ENCODE measurements around the gene PHOX2B.
A peak's percentile ranks its signal among the peaks of the same experiment; 100 is the strongest.

PHOX2B gene

DNA sequence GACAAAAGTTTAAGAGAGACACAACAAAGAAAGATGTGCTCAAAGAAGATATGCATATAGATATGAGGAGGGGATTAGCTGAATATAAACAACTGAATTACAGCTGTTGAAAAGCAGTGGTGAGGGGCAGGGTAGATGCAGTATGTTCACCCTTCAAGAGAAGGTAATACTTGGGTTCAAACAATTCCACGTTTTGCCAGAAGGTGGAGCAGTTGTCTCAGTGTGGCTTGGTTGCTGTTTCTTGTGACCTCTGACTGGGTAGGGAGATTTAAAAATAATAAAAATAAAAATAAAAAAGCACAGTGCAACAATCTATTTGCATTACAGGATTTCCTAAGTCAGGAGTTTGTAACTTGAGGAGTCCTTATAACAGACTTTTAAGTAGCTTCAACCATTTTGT is 23.3 kb downstream of the PHOX2B start:
- H3K4me3 ChIP-seq (ENCODE audit: low read length) = no peak overlapping the region
- DNase-seq (ENCODE audit: low read depth) = no peak
- TF ChIP-seq CTCF (IDR thresholded peaks at IDR 0.05; ENCODE audit: insufficient read depth, low read depth, low read length, missing control alignments) = no peak

- no peak for DNase-seq (ENCODE audit: low read depth)
- H3K4me3 ChIP-seq (ENCODE audit: low read length) = no peak overlapping the region
- TF ChIP-seq CTCF (IDR thresholded peaks at IDR 0.05; ENCODE audit: insufficient read depth, low read depth, low read length, missing control alignments) = no peak
Observed at GRCh38 chr4:41723286-41723685, 25.2 kb downstream of the PHOX2B start.

GRCh38 chr4:41722181-41722580 is 26.3 kb downstream of the PHOX2B start:
- H3K4me3 ChIP-seq (ENCODE audit: low read length) = no peak overlapping the region
- no peak for TF ChIP-seq CTCF (IDR thresholded peaks at IDR 0.05; ENCODE audit: insufficient read depth, low read depth, low read length, missing control alignments)
- no peak for DNase-seq (ENCODE audit: low read depth)

DNA sequence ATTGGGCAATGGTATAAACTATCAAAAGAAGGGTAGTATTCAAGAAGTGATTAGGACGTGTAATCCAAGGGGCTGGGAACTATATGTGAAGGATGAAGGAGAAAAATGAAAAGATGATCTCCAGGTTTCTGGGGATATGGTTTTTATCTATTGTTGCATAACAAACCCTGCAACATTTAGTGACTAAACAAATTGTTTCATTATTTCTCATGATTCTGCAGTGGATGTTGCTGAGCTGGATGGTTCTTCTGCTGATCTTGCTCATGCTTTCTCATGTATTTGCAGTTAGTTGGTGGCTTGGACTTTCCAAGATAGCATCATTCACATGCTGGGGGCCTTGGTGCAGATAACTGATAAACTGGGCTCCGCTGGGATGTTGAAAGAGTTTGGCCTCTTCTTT is 29.1 kb downstream of the PHOX2B start:
- DNase-seq (ENCODE audit: low read depth) = peak; percentile 68
- no peak overlapping the region for H3K4me3 ChIP-seq (ENCODE audit: low read length)
- TF ChIP-seq CTCF (IDR thresholded peaks at IDR 0.05; ENCODE audit: insufficient read depth, low read depth, low read length, missing control alignments) = no peak

DNA sequence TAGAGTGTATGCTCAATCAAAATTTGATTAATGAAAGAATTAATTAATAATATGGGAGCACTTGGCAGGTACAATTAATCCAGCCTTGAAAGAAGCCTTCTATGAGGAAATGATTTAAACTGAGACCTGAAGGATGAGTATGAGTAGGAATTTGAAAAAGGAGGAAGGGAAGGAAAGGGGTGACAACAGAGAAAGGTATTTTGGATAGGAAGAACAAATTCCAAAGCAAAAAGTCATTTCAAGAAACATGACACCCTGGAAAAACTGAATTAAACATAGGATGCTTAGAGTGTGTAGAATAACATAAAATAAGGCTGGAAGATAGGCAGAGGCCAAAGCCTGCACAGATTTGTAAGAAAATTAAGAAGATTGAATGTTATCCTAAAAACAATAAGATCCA is 29.6 kb downstream of the PHOX2B start:
- no peak for TF ChIP-seq CTCF (IDR thresholded peaks at IDR 0.05; ENCODE audit: insufficient read depth, low read depth, low read length, missing control alignments)
- peak; percentile 69 for DNase-seq (ENCODE audit: low read depth)
- no peak overlapping the region for H3K4me3 ChIP-seq (ENCODE audit: low read length)

GRCh38 chr4:41715155-41715554 is 33.4 kb downstream of the PHOX2B start:
- TF ChIP-seq CTCF (IDR thresholded peaks at IDR 0.05; ENCODE audit: insufficient read depth, low read depth, low read length, missing control alignments) = no peak
- DNase-seq (ENCODE audit: low read depth) = no peak
- no peak overlapping the region for H3K4me3 ChIP-seq (ENCODE audit: low read length)

DNA sequence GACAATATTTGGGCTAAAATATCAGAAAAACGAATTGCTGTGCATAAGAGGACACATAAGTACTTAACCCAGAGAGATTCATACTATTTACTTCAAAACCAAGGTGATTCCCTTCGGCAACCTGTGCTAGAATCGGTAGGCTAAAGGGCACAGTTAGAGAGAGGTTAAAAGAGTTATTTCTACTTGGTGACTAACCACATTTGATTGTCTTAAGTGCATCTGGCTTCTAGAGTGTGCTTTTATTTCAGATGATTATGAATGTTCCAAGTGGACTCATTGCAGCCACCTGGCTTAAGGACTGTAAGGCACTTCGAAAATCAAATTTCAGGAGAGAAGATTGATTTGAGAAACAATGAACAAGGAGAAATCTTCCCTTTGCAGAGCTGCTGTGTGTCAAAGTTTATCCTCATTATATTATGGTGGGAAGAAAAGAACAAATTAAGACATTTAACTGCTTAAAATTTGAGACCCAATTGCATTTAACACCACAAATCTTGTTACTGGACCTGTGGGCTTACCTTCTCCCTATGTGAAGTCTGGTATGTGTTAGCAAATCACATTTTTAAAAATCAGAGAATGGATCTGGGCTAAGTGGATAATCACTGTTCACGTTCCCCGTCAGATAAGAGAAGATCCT is 34.0 kb downstream of the PHOX2B start:
- H3K4me3 ChIP-seq (ENCODE audit: low read length) = no peak overlapping the region
- no peak for DNase-seq (ENCODE audit: low read depth)
- no peak for TF ChIP-seq CTCF (IDR thresholded peaks at IDR 0.05; ENCODE audit: insufficient read depth, low read depth, low read length, missing control alignments)

Data from epithelial cell of esophagus (primary cell).